HepG2 (cell line): ENCODE data around the gene ATXN7L3B. TPM values are rescaled to one million over a fixed set of nuclear protein-coding genes. Genes with fewer than 3 reads are reported as not detected.
A peak's percentile ranks its signal among the peaks of the same experiment; 100 is the strongest.

ENCODE experiments used
- AKAP8 ChIP-seq: sonication (generic); formaldehyde crosslinking; IDR thresholded peaks from 2 replicates; pipeline ENCODE4 v1.5.1; 2020; ENCODE audit warnings: mild to moderate bottlenecking, missing genetic modification reagents
- LCORL ChIP-seq, 2 experiments: fragments of 450-650 bp in 1 of 2; sonication (generic) in 1 of 2; formaldehyde crosslinking in 1 of 2; IDR thresholded peaks; 2 replicates each; pipeline versions ENCODE4 v1.5.0 to v1.6.1; 2017 to 2020; ENCODE audit warnings: antibody characterized with exemption in 1 of 2, missing genetic modification reagents in 1 of 2
- MAF1 ChIP-seq: sonication (generic); formaldehyde crosslinking; IDR thresholded peaks from 2 replicates; pipeline ENCODE4 v1.5.0; 2020; ENCODE audit warnings: missing genetic modification reagents, borderline replicate concordance
- NFKBIZ ChIP-seq: IDR thresholded peaks from 2 replicates; pipeline ENCODE4 v1.6.1; 2018; ENCODE audit warnings: missing genetic modification reagents, missing compliant biosample characterization
- REXO4 ChIP-seq: sonication (generic); formaldehyde crosslinking; IDR thresholded peaks from 2 replicates; pipeline ENCODE4 v1.8.0; 2022; ENCODE audit warnings: missing genetic modification reagents, mild to moderate bottlenecking, borderline replicate concordance
- ZNF251 ChIP-seq: sonication (generic); formaldehyde crosslinking; IDR thresholded peaks from 2 replicates; pipeline ENCODE4 v1.9.0; 2021; ENCODE audit warnings: mild to moderate bottlenecking, missing genetic modification reagents
- ZNF253 ChIP-seq: sonication (generic); formaldehyde crosslinking; IDR thresholded peaks from 2 replicates; pipeline ENCODE4 v1.8.0; 2022; ENCODE audit warnings: mild to moderate bottlenecking, missing genetic modification reagents, borderline replicate concordance
- ZNF326 ChIP-seq: sonication (generic); formaldehyde crosslinking; IDR thresholded peaks from 2 replicates; pipeline ENCODE4 v1.4.0; 2020; ENCODE audit warnings: missing genetic modification reagents, borderline replicate concordance
- ZNF749 ChIP-seq: sonication (generic); formaldehyde crosslinking; IDR thresholded peaks from 2 replicates; pipeline ENCODE4 v1.8.0; 2022; ENCODE audit warnings: mild to moderate bottlenecking, missing genetic modification reagents, moderate library complexity, borderline replicate concordance
- polyA plus RNA-seq, 8 experiments: library from polyadenylated mRNA; depleted of rRNA in 3 of 8; stranded (reverse) in 7 of 8; unstranded in 1 of 8; fragments of >200 nt; fragmentation: Illumina TruSeq in 4 of 8; extraction: Trizol in 4 of 8; gene quantifications; 2 replicates each; pipeline versions ENCODE4 v1.2.1 to v1.2.3, GENCODE V29; 2011 to 2016; ENCODE audit warnings: low read depth in 4 of 8, missing spikeins in 1 of 8, mixed read lengths in 1 of 8; ENCODE audit not compliant: insufficient read depth in 1 of 8
- total RNA-seq, 5 experiments: library from RNA; depleted of rRNA; stranded (reverse); fragments of >200 nt; fragmentation: Illumina TruSeq; extraction: Trizol; gene quantifications; 2 replicates each; pipeline ENCODE4 v1.2.3, GENCODE V29; 2016; ENCODE audit warnings: low read depth in 1 of 5
- TF ChIP-seq, protein P1 (sequence below): sonication (generic); formaldehyde crosslinking; IDR thresholded peaks from 2 replicates; pipeline ENCODE4 v1.8.0; 2022; ENCODE audit warnings: missing genetic modification reagents, mild to moderate bottlenecking, inconsistent platforms, borderline replicate concordance
- TF ChIP-seq, protein P2 (sequence below): sonication (generic); formaldehyde crosslinking; IDR thresholded peaks from 2 replicates; pipeline ENCODE4 v1.4.0; 2020; ENCODE audit warnings: missing genetic modification reagents, borderline replicate concordance
- TF ChIP-seq, protein P3 (sequence below): sonication (generic); formaldehyde crosslinking; IDR thresholded peaks from 2 replicates; pipeline ENCODE4; 2020; ENCODE audit warnings: missing genetic modification reagents, mild to moderate bottlenecking, borderline replicate concordance
- TF ChIP-seq, protein P4 (sequence below): sonication (generic); formaldehyde crosslinking; IDR thresholded peaks from 2 replicates; pipeline ENCODE4 v1.8.0; 2022; ENCODE audit warnings: mild to moderate bottlenecking, missing genetic modification reagents, moderate library complexity
- TF ChIP-seq, protein P5 (sequence below): sonication (generic); formaldehyde crosslinking; IDR thresholded peaks from 2 replicates; pipeline ENCODE4 v1.5.0; 2020; ENCODE audit warnings: mild to moderate bottlenecking, missing genetic modification reagents

Gene ATXN7L3B
- total and polyA plus RNA-seq, 2 of the 13 experiments (the other 11 are each of a cell fraction or from before 2014, with no cell fraction given), result 20.1 to 23.8 TPM

DNA sequence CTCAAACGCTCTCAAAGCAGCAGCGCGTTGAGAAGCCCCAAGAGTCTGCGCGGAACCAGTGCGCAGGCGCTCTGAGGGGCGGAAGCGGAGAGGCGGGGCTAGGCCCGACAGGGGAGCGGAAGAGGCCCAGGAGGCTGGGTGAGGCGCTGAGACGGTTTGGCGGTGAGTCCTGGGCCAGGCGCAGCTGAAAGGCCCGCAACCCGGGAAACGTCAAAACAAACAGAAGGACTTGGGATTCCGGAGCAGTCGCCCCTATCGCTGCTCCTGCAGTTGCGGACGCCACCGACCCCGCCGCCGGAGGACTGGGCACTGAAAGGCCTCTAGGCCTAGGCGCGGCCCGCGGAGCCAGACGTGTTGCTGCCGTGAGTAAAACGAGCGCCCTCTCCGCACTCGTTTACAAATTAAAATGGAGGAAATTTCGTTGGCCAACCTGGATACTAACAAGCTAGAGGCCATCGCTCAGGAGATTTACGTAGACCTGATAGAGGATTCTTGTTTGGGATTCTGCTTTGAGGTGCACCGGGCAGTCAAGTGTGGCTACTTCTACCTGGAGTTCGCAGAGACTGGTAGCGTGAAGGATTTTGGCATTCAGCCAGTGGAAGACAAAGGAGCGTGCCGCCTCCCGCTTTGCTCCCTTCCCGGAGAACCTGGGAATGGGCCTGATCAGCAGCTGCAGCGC lies at the start of gene ATXN7L3B (continued):
- no peak for TF ChIP-seq ZNF326 (CRISPR knock-in tag)
- TF ChIP-seq, protein P1, sequence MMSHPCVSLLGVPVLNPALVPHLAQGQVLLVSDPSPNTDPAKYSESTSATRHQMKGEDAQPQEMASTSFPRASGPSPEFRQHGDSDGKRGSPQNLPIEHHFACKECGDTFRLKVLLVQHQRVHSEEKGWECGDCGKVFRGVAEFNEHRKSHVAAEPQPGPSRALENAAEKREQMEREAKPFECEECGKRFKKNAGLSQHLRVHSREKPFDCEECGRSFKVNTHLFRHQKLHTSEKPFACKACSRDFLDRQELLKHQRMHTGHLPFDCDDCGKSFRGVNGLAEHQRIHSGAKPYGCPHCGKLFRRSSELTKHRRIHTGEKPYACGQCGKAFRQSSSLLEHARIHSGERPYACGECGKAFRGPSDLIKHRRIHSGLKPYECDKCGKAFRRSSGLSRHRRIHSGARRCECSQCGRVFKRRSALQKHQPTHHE (CRISPR knock-in tag), result peak; percentile 63; the same call in 1 of the 2 replicates
- TF ChIP-seq REXO4 (CRISPR knock-in tag), result no peak
- TF ChIP-seq ZNF749 (CRISPR knock-in tag), result no peak
- TF ChIP-seq AKAP8 (CRISPR knock-in tag), result no peak
- TF ChIP-seq NFKBIZ (CRISPR knock-in tag), result 0 out of 2 replicates have a peak, but pooled peaks have one; percentile 30
- TF ChIP-seq, protein P2, sequence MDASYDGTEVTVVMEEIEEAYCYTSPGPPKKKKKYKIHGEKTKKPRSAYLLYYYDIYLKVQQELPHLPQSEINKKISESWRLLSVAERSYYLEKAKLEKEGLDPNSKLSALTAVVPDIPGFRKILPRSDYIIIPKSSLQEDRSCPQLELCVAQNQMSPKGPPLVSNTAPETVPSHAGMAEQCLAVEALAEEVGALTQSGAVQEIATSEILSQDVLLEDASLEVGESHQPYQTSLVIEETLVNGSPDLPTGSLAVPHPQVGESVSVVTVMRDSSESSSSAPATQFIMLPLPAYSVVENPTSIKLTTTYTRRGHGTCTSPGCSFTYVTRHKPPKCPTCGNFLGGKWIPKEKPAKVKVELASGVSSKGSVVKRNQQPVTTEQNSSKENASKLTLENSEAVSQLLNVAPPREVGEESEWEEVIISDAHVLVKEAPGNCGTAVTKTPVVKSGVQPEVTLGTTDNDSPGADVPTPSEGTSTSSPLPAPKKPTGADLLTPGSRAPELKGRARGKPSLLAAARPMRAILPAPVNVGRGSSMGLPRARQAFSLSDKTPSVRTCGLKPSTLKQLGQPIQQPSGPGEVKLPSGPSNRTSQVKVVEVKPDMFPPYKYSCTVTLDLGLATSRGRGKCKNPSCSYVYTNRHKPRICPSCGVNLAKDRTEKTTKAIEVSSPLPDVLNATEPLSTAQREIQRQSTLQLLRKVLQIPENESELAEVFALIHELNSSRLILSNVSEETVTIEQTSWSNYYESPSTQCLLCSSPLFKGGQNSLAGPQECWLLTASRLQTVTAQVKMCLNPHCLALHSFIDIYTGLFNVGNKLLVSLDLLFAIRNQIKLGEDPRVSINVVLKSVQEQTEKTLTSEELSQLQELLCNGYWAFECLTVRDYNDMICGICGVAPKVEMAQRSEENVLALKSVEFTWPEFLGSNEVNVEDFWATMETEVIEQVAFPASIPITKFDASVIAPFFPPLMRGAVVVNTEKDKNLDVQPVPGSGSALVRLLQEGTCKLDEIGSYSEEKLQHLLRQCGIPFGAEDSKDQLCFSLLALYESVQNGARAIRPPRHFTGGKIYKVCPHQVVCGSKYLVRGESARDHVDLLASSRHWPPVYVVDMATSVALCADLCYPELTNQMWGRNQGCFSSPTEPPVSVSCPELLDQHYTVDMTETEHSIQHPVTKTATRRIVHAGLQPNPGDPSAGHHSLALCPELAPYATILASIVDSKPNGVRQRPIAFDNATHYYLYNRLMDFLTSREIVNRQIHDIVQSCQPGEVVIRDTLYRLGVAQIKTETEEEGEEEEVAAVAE, result no peak
- TF ChIP-seq, protein P3, sequence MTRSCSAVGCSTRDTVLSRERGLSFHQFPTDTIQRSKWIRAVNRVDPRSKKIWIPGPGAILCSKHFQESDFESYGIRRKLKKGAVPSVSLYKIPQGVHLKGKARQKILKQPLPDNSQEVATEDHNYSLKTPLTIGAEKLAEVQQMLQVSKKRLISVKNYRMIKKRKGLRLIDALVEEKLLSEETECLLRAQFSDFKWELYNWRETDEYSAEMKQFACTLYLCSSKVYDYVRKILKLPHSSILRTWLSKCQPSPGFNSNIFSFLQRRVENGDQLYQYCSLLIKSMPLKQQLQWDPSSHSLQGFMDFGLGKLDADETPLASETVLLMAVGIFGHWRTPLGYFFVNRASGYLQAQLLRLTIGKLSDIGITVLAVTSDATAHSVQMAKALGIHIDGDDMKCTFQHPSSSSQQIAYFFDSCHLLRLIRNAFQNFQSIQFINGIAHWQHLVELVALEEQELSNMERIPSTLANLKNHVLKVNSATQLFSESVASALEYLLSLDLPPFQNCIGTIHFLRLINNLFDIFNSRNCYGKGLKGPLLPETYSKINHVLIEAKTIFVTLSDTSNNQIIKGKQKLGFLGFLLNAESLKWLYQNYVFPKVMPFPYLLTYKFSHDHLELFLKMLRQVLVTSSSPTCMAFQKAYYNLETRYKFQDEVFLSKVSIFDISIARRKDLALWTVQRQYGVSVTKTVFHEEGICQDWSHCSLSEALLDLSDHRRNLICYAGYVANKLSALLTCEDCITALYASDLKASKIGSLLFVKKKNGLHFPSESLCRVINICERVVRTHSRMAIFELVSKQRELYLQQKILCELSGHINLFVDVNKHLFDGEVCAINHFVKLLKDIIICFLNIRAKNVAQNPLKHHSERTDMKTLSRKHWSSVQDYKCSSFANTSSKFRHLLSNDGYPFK (CRISPR knock-in tag), result peak; percentile 77; the same call in 1 of the 2 replicates
- no peak for TF ChIP-seq MAF1 (CRISPR knock-in tag)
- TF ChIP-seq ZNF251, result no peak
- TF ChIP-seq ZNF253 (CRISPR knock-in tag), result 0 out of 2 replicates have a peak, but pooled peaks have one; percentile 29
- TF ChIP-seq, protein P4, sequence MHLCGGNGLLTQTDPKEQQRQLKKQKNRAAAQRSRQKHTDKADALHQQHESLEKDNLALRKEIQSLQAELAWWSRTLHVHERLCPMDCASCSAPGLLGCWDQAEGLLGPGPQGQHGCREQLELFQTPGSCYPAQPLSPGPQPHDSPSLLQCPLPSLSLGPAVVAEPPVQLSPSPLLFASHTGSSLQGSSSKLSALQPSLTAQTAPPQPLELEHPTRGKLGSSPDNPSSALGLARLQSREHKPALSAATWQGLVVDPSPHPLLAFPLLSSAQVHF (CRISPR knock-in tag), result no peak
- TF ChIP-seq, protein P5, sequence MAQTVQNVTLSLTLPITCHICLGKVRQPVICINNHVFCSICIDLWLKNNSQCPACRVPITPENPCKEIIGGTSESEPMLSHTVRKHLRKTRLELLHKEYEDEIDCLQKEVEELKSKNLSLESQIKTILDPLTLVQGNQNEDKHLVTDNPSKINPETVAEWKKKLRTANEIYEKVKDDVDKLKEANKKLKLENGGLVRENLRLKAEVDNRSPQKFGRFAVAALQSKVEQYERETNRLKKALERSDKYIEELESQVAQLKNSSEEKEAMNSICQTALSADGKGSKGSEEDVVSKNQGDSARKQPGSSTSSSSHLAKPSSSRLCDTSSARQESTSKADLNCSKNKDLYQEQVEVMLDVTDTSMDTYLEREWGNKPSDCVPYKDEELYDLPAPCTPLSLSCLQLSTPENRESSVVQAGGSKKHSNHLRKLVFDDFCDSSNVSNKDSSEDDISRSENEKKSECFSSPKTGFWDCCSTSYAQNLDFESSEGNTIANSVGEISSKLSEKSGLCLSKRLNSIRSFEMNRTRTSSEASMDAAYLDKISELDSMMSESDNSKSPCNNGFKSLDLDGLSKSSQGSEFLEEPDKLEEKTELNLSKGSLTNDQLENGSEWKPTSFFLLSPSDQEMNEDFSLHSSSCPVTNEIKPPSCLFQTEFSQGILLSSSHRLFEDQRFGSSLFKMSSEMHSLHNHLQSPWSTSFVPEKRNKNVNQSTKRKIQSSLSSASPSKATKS (CRISPR knock-in tag), result no peak
- peak; percentile 91 for TF ChIP-seq LCORL (IDR thresholded peaks at IDR 0.05)
- TF ChIP-seq LCORL (CRISPR knock-in tag; IDR thresholded peaks at IDR 0.05), result peak; percentile 34; the same call in 1 of the 2 replicates
